Measurements from ENCODE around the gene CDK5R2.

CDK5R2 gene

GRCh38 chr2:218990052-218990451 lies 30.6 kb downstream of the CDK5R2 start:
- no peak for DNase-seq (ENCODE audit: low spot score)

GRCh38 chr2:218990612-218991011 lies 31.1 kb downstream of the CDK5R2 start:
- no peak for DNase-seq (ENCODE audit: low spot score)

- DNase-seq (ENCODE audit: low spot score): peak; percentile 75
These were observed 32.3 kb downstream of the CDK5R2 start for GRCh38 chr2:218991674-218992168.

- DNase-seq (ENCODE audit: low spot score): no peak
These were observed 32.7 kb downstream of the CDK5R2 start for GRCh38 chr2:218992196-218992595.

- no peak for DNase-seq (ENCODE audit: low spot score)
These were observed 33.4 kb downstream of the CDK5R2 start for GRCh38 chr2:218992703-218993344.

GRCh38 chr2:218993345-218994315 lies 34.2 kb downstream of the CDK5R2 start, which contains the start of gene CRYBA2:
TSS of gene CRYBA2 (minus strand) at chr2:218993422. CDS start at chr2:218993176, 246 bp downstream.
- no peak for DNase-seq (ENCODE audit: low spot score)

GRCh38 chr2:218995561-218995960 lies 36.1 kb downstream of the CDK5R2 start:
- DNase-seq (ENCODE audit: low spot score): no peak

GRCh38 chr2:218995972-218996711 lies 36.7 kb downstream of the CDK5R2 start:
- peak; percentile 99 for DNase-seq (ENCODE audit: low spot score)

- DNase-seq (ENCODE audit: low spot score): no peak
These were observed 37.5 kb downstream of the CDK5R2 start for GRCh38 chr2:218996937-218997336.

GRCh38 chr2:218997731-218998130 lies 38.3 kb downstream of the CDK5R2 start:
- no peak for DNase-seq (ENCODE audit: low spot score)

GRCh38 chr2:218998414-218999002 lies 39.0 kb downstream of the CDK5R2 start:
- no peak for DNase-seq (ENCODE audit: low spot score)

GRCh38 chr2:218999021-218999880 lies 39.8 kb downstream of the CDK5R2 start:
- no peak for DNase-seq (ENCODE audit: low spot score)

- no peak for DNase-seq (ENCODE audit: low spot score)
These were observed 40.6 kb downstream of the CDK5R2 start for GRCh38 chr2:218999881-219000568.

- no peak for DNase-seq (ENCODE audit: low spot score)
These were observed 41.1 kb downstream of the CDK5R2 start for GRCh38 chr2:219000569-219000960.

- DNase-seq (ENCODE audit: low spot score): no peak
These were observed 41.7 kb downstream of the CDK5R2 start for GRCh38 chr2:219001100-219001576.

- DNase-seq (ENCODE audit: low spot score): no peak
These were observed 42.3 kb downstream of the CDK5R2 start for GRCh38 chr2:219001577-219002394.

GRCh38 chr2:219002395-219003266 lies 43.2 kb downstream of the CDK5R2 start:
- peak; percentile 56 for DNase-seq (ENCODE audit: low spot score)

GRCh38 chr2:219003267-219003634 lies 43.8 kb downstream of the CDK5R2 start:
- DNase-seq (ENCODE audit: low spot score): peak; percentile 67

Measured in AG20443 (cell line).